GM12801 (cell line): ENCODE measurements around the gene VAMP7.

Experiments
- CTCF ChIP-seq: IDR thresholded peaks from one replicate; pipeline ENCODE4 v1.5.1; 2011; ENCODE audit warnings: control low read depth; ENCODE audit not compliant: insufficient read length; ENCODE audit errors: extremely low read depth

The VAMP7 gene

GRCh38 chrX:155956649-155957048, 75.5 kb downstream of the VAMP7 start:
- TF ChIP-seq CTCF, result no peak

DNA sequence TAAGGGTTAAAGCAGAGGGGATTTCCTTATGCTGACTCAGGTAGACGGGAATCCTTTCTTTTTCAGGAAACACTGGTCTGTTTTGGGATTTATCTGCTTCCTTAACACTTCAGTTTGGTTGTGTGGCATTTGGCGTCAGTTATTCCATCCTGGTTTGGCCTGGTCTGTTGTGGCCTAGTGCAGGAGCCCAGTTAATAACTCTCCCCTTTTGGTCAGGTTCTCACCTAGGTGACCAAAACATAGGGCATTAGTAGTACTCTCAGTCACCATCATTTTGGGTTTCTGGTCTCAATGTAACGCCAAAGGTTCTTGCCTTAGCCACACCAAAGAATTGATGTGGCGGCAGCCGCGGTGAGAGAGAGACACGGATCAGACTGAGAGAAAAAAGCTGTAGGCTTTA, 76.7 kb downstream of the VAMP7 start:
- no peak for TF ChIP-seq CTCF

- no peak for TF ChIP-seq CTCF
These were observed 78.0 kb downstream of the VAMP7 start for GRCh38 chrX:155959018-155959587.

GRCh38 chrX:155962906-155963305, 81.8 kb downstream of the VAMP7 start:
- no peak for TF ChIP-seq CTCF

DNA sequence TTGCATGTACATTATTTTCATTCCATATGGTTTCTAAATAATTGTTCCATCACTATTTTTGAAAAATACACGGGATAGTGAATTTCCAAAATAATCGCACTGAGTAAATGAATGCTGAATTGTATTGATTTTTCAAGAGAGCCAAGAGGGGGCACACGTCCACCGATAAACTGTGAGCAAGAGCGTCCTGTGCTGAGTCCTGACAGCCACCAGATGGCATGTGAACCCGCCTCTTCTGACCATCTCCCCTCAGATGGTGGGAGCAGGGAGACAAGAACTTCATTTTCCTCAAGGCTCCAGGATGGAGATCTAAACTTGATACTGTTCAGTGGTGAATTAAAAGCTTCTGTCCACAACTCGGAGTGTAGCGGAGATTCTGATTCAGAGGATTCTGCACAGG, 85.7 kb downstream of the VAMP7 start:
- TF ChIP-seq CTCF, result no peak

DNA sequence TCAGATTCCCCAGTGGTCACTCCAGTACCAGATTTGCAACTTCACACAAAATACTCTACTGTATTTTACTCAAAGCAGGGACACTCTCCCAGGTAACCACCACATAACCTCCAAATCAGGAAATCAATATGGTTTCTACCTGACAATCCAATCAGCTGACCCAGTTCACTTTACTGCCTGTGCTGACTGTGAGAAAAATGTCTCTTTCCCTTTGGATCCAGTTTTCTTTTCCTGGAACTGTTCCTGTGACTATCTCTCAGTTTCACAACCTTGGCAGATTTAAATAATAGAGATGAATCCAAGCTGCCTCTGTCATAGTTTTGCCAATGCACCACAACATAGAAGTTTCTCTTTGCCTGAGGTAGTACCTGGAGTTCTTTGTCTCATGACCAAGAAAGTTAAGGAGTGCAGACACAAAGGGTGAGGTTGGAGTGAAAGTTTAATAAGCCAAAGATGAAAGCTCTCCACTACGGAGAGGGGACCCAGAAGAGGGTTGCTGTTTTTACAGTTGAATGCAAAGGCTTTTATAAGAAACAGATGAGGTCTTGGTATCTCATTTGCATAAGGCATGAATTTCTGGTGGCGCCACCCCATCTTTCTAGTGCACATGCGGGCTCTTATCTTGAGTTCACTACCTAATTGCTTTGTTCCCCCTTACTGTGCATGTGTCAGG, 86.6 kb downstream of the VAMP7 start:
- TF ChIP-seq CTCF, result no peak

DNA sequence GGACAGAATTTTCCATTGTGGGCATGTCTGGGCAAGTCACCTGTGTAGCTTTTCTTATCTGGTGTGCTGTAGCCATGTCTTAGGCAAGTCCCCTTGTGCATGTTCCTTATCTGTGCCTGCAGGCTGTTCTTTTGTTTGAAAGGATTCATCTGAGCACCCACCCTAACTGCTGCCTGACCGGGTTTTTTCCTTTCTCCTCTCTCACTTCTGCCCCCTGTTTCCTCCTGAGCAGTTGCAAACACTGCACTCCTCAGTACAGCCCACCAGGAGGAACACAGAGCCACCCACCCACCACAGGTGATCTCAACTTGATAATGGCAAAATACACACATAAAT, 87.1 kb downstream of the VAMP7 start:
- TF ChIP-seq CTCF, result no peak
